Brain microvascular endothelial cell (primary cell): ENCODE measurements around the gene NT5C3B.

ENCODE experiments used
- DNase-seq: peaks from one replicate; pipeline ENCODE4 v3.0.0-alpha.2; 2020
- H3K27ac ChIP-seq: fragments of 250-450 bp; sonication (Bioruptor Pico); 2 replicates; pipeline ENCODE4 v1.5.1; 2020; ENCODE audit warnings: mild to moderate bottlenecking, moderate library complexity
- H3K27me3 ChIP-seq: fragments of 250-450 bp; sonication (Bioruptor Pico); replicated peaks from 2 replicates; pipeline ENCODE4 v1.5.1; 2020; ENCODE audit warnings: mild to moderate bottlenecking
- H3K36me3 ChIP-seq: fragments of 250-450 bp; sonication (Bioruptor Pico); replicated peaks from 2 replicates; pipeline ENCODE4 v1.5.1; 2020; ENCODE audit warnings: mild to moderate bottlenecking
- H3K4me3 ChIP-seq: 2 replicates; pipeline ENCODE4 v1.5.1; 2011; ENCODE audit warnings: low read depth, mild to moderate bottlenecking, control low read depth, low read length, moderate library complexity
- in situ Hi-C: cut with HindIII; loops from 2 replicates; pipeline ENCODE4 v1.10.0; 2017; ENCODE audit warnings: low sequenced_read_pairs, low pct_ligation_motif_present
- TF ChIP-seq, protein P1 (sequence below): IDR thresholded peaks from 2 replicates; pipeline ENCODE4 v1.5.1; 2011; ENCODE audit warnings: low read depth, mild to moderate bottlenecking, moderate library complexity, low read length, control low read depth, inconsistent platforms; ENCODE audit errors: missing control alignments

Gene NT5C3B

DNA sequence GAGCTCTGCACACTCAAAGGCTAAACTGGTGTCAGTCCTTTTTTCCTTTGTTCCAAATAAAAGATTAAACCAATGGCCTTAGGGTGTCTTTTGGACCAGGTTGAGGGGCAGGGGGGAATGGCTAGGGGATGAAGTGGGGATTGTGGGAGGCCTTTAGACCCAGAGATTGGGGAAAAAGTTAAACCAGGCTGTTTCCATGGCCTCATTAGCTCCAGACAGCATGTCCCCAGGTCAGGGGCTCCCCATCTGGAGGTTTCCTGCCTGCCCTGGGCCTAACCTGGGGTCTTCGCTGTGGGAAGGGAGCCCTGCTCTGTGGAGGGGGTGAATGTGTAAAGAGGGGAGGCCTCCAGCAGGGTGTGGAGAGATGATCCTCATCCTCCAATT is 12.9 kb downstream of the NT5C3B start:
- H3K27ac ChIP-seq = no peak overlapping the region
- TF ChIP-seq, protein P1, sequence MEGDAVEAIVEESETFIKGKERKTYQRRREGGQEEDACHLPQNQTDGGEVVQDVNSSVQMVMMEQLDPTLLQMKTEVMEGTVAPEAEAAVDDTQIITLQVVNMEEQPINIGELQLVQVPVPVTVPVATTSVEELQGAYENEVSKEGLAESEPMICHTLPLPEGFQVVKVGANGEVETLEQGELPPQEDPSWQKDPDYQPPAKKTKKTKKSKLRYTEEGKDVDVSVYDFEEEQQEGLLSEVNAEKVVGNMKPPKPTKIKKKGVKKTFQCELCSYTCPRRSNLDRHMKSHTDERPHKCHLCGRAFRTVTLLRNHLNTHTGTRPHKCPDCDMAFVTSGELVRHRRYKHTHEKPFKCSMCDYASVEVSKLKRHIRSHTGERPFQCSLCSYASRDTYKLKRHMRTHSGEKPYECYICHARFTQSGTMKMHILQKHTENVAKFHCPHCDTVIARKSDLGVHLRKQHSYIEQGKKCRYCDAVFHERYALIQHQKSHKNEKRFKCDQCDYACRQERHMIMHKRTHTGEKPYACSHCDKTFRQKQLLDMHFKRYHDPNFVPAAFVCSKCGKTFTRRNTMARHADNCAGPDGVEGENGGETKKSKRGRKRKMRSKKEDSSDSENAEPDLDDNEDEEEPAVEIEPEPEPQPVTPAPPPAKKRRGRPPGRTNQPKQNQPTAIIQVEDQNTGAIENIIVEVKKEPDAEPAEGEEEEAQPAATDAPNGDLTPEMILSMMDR = no peak
- H3K36me3 ChIP-seq = peaks cover 48% of the 10 kb centered on the region
- H3K27me3 ChIP-seq = no peaks in the 10 kb centered on the region
- no peak for DNase-seq
- in situ Hi-C loops = no loop called here
- no peak overlapping the region for H3K4me3 ChIP-seq

DNA sequence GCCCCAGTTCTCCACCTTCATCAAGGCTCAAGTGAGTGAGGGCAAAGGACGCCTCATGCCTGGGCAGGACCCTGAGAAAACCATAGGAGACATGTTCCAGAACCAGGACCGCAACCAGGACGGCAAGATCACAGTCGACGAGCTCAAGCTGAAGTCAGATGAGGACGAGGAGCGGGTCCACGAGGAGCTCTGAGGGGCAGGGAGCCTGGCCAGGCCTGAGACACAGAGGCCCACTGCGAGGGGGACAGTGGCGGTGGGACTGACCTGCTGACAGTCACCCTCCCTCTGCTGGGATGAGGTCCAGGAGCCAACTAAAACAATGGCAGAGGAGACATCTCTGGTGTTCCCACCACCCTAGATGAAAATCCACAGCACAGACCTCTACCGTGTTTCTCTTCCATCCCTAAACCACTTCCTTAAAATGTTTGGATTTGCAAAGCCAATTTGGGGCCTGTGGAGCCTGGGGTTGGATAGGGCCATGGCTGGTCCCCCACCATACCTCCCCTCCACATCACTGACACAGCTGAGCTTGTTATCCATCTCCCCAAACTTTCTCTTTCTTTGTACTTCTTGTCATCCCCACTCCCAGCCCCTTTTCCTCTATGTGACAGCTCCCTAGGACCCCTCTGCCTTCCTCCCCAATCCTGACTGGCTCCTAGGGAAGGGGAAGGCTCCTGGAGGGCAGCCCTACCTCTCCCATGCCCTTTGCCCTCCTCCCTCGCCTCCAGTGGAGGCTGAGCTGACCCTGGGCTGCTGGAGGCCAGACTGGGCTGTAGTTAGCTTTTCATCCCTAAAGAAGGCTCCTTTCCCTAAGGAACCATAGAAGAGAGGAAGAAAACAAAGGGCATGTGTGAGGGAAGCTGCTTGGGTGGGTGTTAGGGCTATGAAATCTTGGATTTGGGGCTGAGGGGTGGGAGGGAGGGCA is 13.6 kb downstream of the NT5C3B start:
- no peak overlapping the region for H3K4me3 ChIP-seq
- peaks cover 52% of the 10 kb centered on the region for H3K36me3 ChIP-seq
- H3K27me3 ChIP-seq = no peaks in the 10 kb centered on the region
- no peak overlapping the region for H3K27ac ChIP-seq
- DNase-seq = no peak
- TF ChIP-seq, protein P1 = no peak
- in situ Hi-C loops = no loop called here

DNA sequence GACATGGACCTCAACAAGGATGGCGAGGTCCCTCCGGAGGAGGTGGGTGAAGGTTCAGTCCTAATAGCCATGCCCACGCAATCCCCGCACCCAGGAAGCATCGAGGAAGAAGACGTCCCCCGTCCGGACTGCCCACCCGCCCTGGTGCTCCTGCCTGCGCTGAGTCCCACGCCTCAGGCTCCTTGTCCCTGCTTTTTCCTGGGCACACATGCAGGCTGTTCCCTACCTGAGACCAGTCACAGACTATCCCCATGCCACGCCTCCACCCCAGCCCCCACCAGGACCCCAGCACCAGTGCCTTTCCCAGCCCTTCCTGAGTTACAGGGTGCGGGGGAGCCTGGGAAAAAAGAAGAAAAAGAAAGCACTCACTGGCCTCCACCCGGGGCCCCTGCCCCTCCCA is 14.3 kb downstream of the NT5C3B start:
- Histone ChIP-seq H3K27ac (no peak overlapping the region), H3K27me3 (no peaks in the 10 kb centered on the region), H3K36me3 (peaks cover 57% of the 10 kb centered on the region), H3K4me3 (no peak overlapping the region)
- DNase-seq = no peak
- TF ChIP-seq, protein P1 = no peak
- in situ Hi-C loops = no loop called here

DNA sequence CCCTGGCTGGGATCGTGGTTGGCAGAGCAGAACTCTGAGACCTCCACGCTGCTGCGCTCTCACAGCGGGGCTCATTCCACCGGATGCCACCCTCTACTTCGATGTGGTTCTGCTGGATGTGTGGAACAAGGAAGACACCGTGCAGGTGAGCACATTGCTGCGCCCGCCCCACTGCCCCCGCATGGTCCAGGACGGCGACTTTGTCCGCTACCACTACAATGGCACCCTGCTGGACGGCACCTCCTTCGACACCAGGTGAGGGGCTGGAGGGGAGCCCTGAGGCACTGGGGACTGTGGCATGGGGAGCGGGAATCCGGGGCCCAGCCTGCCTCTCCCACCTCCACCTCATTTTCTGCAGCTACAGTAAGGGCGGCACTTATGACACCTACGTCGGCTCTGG is 18.0 kb downstream of the NT5C3B start:
- H3K27me3 ChIP-seq = no peaks in the 10 kb centered on the region
- TF ChIP-seq, protein P1 = no peak
- no peak for DNase-seq
- in situ Hi-C loops = no loop called here
- H3K4me3 ChIP-seq = no peak overlapping the region
- no peak overlapping the region for H3K27ac ChIP-seq
- peaks cover 53% of the 10 kb centered on the region for H3K36me3 ChIP-seq

DNA sequence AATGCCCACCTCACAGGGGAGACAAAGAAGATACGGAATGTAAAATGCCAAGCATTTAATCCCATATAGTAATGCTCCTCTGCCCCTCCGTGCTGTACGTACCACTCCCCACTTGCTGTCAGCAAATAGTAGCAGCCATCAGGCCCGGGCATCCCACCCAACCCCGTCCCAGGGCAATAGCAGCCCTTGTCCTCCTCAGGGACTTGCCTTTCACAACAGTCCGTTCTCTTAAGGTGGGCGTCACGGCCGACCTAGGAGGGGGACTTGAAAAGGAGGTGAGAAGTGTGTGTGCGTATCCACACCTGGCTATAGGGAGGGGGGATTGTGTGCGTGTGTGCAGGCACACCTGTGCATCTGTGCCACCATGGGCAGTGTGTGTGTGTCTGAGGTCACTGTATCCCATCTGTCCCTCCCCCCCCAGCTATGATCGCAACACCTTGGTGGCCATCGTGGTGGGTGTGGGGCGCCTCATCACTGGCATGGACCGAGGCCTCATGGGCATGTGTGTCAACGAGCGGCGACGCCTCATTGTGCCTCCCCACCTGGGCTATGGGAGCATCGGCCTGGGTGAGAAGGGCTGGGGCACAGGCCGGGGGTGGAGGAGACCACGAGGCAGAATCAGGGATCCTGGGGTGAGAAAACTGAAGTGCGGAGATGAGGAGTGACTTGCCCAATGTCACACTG is 19.3 kb downstream of the NT5C3B start:
- in situ Hi-C loops = no loop called here
- Histone ChIP-seq H3K27ac (no peak overlapping the region), H3K4me3 (no peak overlapping the region), H3K27me3 (no peaks in the 10 kb centered on the region), H3K36me3 (peaks cover 43% of the 10 kb centered on the region)
- DNase-seq = no peak
- TF ChIP-seq, protein P1 = no peak
